DND-41 (cell line): ENCODE measurements around the gene MED10.

Experiments used
- ATAC-seq: fragments of 200-7000 bp; cut with Tn5 transposase; 3 replicates; pipeline ENCODE4 v1.9.1; 2021; ENCODE audit warnings: low read depth; ENCODE audit not compliant: insufficient read depth
- DNase-seq: peaks from one replicate; pipeline ENCODE4 v3.0.0-alpha.2; 2020
- H2AFZ ChIP-seq: 2 replicates; pipeline ENCODE4 v1.6.0; 2012; ENCODE audit warnings: low read depth, low read length
- H3K27ac ChIP-seq: 2 replicates; pipeline ENCODE4 v1.5.1; 2012; ENCODE audit warnings: low read length, inconsistent platforms
- H3K27me3 ChIP-seq: fragments of 200-600 bp; sonication (generic); 2 replicates; pipeline ENCODE4 v1.6.0; 2012; ENCODE audit warnings: low read length, mild to moderate bottlenecking, inconsistent platforms; ENCODE audit not compliant: insufficient read depth, poor library complexity
- H3K36me3 ChIP-seq: 2 replicates; pipeline ENCODE4 v1.5.1; 2012; ENCODE audit warnings: low read length, inconsistent platforms; ENCODE audit not compliant: insufficient read depth
- H3K4me1 ChIP-seq: 2 replicates; pipeline ENCODE4 v1.5.1; 2012; ENCODE audit warnings: mild to moderate bottlenecking, low read length; ENCODE audit not compliant: insufficient read depth
- H3K4me2 ChIP-seq: 2 replicates; pipeline ENCODE4 v1.6.0; 2012; ENCODE audit warnings: mild to moderate bottlenecking, moderate library complexity, low read length, inconsistent platforms; ENCODE audit not compliant: insufficient read depth
- H3K4me3 ChIP-seq, 2 experiments: fragments of 200-600 bp in 1 of 2; shearing (Covaris generic) in 1 of 2; 2 replicates each; pipeline ENCODE4 v1.5.1; 2012 to 2016; ENCODE audit warnings: inconsistent platforms in 2 of 2, low read length in 2 of 2, mild to moderate bottlenecking in 2 of 2, low read depth in 1 of 2, moderate library complexity in 1 of 2
- H3K79me2 ChIP-seq: 2 replicates; pipeline ENCODE4 v1.6.0; 2012; ENCODE audit warnings: low read length, inconsistent platforms; ENCODE audit not compliant: insufficient read depth
- H3K9ac ChIP-seq: 2 replicates; pipeline ENCODE4 v1.6.0; 2012; ENCODE audit warnings: low read depth, mild to moderate bottlenecking, inconsistent platforms, low read length, moderate library complexity
- H3K9me3 ChIP-seq: 2 replicates; pipeline ENCODE4 v1.5.1; 2012; ENCODE audit warnings: low read length, moderate library complexity, mild to moderate bottlenecking, inconsistent platforms; ENCODE audit not compliant: insufficient read depth, severe bottlenecking
- H4K20me1 ChIP-seq: 2 replicates; pipeline ENCODE4 v1.6.0; 2012; ENCODE audit warnings: low read length; ENCODE audit not compliant: insufficient read depth
- EZH2 ChIP-seq: IDR thresholded peaks from 3 replicates; pipeline ENCODE4 v1.6.1; 2012; ENCODE audit warnings: borderline replicate concordance, low read depth, mild to moderate bottlenecking, moderate library complexity, low read length, inconsistent platforms; ENCODE audit not compliant: severe bottlenecking
- TF ChIP-seq, protein P1 (sequence below): IDR thresholded peaks from 2 replicates; pipeline ENCODE4 v1.5.1; 2012; ENCODE audit warnings: borderline replicate concordance, low read length, moderate library complexity, mild to moderate bottlenecking; ENCODE audit not compliant: poor library complexity, severe bottlenecking; ENCODE audit errors: extremely low read depth

MED10 gene

DNA sequence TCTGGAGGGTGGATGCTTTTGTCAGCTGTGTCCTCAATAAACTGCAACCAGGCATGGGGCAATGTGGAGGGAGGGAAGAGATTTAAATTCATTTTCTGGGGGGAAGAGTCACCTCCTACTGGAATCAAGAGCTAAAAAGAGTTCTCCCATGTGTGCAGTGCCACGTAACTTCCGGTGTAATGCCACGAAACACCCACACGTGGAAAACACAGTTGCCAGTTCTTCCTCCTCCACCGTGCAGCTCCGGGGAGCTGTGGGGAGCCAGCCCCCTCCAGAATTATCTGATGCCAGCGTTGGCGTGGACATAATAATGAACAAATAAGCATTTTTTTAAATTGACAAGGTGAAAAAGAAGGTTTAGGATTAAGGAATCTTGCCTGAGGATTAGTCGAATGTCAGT, 32.1 kb upstream of the MED10 start:
- Histone ChIP-seq H3K9ac (no peak overlapping the region), H3K36me3 (no peaks in the 10 kb centered on the region), H3K27me3 (peaks cover 6% of the 10 kb centered on the region), H3K4me1 (no peaks in the 10 kb centered on the region), H3K4me2 (no peak overlapping the region), H3K4me3 (no peak overlapping the region), H3K27ac (no peak overlapping the region), H3K9me3 (no peaks in the 10 kb centered on the region), H4K20me1 (no peaks in the 10 kb centered on the region), H2AFZ (no peak overlapping the region), H3K79me2 (no peaks in the 10 kb centered on the region)
- DNase-seq (no peak), ATAC-seq (no peak)
- TF ChIP-seq, protein P1, sequence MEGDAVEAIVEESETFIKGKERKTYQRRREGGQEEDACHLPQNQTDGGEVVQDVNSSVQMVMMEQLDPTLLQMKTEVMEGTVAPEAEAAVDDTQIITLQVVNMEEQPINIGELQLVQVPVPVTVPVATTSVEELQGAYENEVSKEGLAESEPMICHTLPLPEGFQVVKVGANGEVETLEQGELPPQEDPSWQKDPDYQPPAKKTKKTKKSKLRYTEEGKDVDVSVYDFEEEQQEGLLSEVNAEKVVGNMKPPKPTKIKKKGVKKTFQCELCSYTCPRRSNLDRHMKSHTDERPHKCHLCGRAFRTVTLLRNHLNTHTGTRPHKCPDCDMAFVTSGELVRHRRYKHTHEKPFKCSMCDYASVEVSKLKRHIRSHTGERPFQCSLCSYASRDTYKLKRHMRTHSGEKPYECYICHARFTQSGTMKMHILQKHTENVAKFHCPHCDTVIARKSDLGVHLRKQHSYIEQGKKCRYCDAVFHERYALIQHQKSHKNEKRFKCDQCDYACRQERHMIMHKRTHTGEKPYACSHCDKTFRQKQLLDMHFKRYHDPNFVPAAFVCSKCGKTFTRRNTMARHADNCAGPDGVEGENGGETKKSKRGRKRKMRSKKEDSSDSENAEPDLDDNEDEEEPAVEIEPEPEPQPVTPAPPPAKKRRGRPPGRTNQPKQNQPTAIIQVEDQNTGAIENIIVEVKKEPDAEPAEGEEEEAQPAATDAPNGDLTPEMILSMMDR: no peak
- TF ChIP-seq EZH2: no peak

DNA sequence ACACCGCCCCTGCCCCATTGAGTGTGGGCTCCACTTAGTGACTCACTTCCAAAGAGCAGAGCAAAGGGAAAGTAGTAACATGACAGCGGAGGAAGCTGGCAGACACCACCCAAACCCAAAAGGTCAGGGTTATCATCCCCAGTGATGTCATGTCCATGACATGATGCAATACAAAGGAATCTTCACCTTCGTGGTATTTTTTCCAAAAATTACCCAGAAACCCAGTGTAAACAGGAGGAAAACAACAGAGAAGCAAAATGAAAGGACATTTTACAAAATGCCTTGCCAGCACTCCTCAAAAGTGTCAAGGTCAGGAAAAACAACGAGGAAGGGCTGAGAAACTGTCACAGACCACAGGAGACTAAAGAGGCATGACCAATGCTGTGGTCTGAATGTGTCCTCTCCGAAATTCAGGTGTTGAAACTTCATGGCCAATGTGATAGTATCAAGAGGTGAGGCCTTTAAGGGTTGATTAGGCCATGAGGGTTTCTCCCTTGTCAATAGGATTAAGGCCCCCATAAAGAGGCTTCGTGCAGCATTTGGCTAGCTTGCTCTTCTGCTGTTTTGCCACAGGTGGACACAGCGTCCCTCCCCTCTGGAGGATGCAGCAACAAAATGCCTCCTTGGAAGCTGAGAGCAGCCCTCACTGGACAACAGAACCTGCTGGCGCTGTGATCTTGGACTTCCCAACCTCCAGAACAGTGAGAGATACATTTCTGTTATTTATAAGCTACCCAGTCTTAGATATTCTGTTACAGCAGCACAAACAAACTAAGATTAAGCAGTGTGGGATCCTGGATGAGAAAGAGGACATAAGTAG, 30.5 kb upstream of the MED10 start:
- no peak overlapping the region for H3K9ac ChIP-seq
- H3K79me2 ChIP-seq: no peaks in the 10 kb centered on the region
- peaks cover 6% of the 10 kb centered on the region for H3K27me3 ChIP-seq
- ATAC-seq (no peak), DNase-seq (no peak)
- H3K4me1 ChIP-seq: no peaks in the 10 kb centered on the region
- no peaks in the 10 kb centered on the region for H4K20me1 ChIP-seq
- H3K4me3 ChIP-seq: no peak overlapping the region
- no peak for TF ChIP-seq EZH2
- TF ChIP-seq, protein P1: no peak
- no peak overlapping the region for H3K4me2 ChIP-seq
- no peak overlapping the region for H2AFZ ChIP-seq
- H3K9me3 ChIP-seq: no peaks in the 10 kb centered on the region
- H3K36me3 ChIP-seq: no peaks in the 10 kb centered on the region
- H3K27ac ChIP-seq: no peak overlapping the region

DNA sequence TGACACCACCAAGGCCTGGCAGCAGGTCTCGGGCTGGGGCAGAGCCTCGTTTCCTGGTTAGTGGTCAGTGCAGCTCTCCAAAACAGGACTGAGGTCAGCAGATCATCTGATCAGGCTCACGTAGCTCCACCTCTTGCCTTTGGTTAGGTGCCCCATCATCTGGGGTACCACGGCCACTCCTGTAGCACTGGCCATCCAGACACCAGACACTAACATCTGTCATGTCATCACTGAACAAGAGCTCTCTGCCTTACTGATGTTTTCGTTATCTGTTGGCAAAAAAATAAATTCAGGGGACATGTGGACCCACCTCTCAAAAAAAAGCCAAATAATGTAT, 29.9 kb upstream of the MED10 start:
- no peak for ATAC-seq
- no peak overlapping the region for H3K9ac ChIP-seq
- H2AFZ ChIP-seq: no peak overlapping the region
- H3K4me3 ChIP-seq: no peak overlapping the region
- H3K27me3 ChIP-seq: peaks cover 6% of the 10 kb centered on the region
- no peaks in the 10 kb centered on the region for H3K36me3 ChIP-seq
- no peaks in the 10 kb centered on the region for H3K4me1 ChIP-seq
- no peaks in the 10 kb centered on the region for H4K20me1 ChIP-seq
- H3K27ac ChIP-seq: no peak overlapping the region
- no peaks in the 10 kb centered on the region for H3K9me3 ChIP-seq
- no peaks in the 10 kb centered on the region for H3K79me2 ChIP-seq
- H3K4me2 ChIP-seq: no peak overlapping the region
- no peak for DNase-seq
- TF ChIP-seq, protein P1: no peak
- TF ChIP-seq EZH2: no peak
